GM19468 (cell line): ENCODE results near the gene ATP2A1.

Experiments
- ATAC-seq: cut with Tn5 transposase; IDR thresholded peaks from one replicate; pipeline ENCODE4 v1.9.1; 2021; ENCODE audit warnings: mild to moderate bottlenecking, moderate library complexity, moderate number of reproducible peaks; ENCODE audit not compliant: unreplicated experiment; ENCODE audit errors: extremely low read depth

ATP2A1 gene

DNA sequence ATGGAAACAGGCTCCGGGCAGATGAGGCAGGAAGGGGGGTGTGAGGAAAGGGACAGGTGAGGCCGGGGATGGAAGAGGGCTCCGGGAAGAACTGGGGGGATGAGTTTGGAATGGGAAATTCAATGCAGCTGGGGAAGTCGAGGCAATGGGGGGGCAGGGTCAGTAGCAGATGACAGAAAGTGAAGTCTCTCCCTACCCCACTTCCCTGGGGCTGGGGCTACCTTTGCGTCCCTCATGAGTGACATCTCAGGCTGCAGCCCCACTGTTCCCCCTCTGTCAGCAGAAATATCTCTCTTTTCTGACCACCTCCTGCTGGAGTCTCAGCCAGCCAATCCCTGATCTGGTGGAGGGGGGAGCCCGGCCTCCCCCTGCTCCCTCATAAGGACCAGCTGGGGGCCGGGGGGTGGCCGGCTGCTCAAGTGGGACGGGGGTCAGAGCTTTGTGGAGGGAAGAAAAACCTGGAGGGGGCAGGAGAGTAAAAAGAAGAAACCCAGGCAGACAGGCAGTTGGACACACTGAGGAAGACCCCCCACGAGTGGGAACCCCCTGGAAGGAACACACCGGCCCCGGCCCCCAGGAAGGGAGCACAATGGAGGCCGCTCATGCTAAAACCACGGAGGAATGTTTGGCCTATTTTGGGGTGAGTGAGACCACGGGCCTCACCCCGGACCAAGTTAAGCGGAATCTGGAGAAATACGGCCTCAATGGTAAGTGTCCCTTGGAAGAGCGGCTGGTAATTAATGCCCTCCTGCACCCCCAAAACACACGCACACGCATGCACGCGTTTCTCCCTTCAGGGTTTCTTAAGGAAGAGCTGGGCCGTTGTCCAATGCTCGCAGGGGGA lies at the start of gene ATP2A1:
Gene ATP2A1 (plus strand): TSS at position 406 of the 844 bp plus-strand sequence. CDS start 184 bp downstream, at position 590.
- no peak for ATAC-seq

DNA sequence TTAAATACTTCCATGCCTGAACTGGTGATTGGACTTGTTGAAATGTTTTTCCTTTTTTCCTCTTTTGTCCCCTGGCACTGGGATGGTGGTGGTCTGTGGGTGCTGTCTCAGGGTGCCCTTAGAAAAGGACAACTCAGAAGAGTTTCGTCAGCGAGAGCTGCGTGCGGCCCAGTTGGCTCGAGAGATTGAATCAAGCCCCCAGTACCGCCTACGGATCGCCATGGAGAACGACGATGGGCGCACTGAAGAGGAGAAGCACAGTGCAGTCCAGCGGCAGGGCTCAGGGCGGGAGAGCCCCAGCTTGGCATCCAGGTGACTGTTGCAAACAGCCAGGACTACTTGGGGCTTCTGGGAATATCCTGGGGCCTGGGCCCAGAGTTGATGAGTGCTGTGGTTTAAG lies 48.5 kb upstream of the ATP2A1 start:
- no peak for ATAC-seq

DNA sequence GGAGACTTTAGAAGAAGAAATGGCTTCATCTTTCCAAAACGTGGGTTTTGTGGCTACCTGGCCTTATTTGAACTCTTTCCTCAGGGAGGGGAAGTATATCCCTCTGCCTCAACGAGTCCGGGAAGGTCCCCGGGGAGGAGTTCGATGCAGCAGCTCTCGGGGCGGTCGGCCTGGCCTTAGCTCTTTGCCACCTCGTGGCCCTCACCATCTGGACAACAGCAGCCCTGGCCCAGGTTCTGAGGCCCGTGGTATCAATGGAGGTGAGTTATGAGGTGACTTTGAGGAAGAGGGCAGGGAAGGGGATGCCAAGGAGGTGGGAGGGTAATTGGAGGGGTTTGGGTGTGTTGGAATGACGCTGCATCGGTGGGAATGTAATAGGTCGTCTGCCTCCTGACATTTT lies 47.8 kb upstream of the ATP2A1 start:
- no peak for ATAC-seq

DNA sequence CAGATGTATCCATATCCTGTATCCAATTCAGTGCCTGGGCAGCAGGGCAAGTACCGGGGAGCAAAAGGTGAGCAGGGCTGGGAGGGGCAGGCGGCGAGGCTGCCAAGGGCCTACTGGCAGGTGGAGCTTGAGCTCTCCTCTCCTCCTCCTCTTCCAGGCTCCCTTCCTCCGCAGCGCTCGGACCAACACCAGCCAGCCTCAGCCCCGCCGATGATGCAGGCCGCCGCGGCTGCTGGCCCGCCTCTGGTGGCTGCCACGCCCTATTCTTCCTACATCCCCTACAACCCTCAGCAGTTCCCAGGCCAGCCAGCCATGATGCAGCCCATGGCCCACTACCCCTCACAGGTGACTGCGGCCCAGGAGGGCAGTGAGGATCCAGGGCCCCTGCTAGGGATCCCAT lies 43.9 kb upstream of the ATP2A1 start:
- ATAC-seq, result no peak

DNA sequence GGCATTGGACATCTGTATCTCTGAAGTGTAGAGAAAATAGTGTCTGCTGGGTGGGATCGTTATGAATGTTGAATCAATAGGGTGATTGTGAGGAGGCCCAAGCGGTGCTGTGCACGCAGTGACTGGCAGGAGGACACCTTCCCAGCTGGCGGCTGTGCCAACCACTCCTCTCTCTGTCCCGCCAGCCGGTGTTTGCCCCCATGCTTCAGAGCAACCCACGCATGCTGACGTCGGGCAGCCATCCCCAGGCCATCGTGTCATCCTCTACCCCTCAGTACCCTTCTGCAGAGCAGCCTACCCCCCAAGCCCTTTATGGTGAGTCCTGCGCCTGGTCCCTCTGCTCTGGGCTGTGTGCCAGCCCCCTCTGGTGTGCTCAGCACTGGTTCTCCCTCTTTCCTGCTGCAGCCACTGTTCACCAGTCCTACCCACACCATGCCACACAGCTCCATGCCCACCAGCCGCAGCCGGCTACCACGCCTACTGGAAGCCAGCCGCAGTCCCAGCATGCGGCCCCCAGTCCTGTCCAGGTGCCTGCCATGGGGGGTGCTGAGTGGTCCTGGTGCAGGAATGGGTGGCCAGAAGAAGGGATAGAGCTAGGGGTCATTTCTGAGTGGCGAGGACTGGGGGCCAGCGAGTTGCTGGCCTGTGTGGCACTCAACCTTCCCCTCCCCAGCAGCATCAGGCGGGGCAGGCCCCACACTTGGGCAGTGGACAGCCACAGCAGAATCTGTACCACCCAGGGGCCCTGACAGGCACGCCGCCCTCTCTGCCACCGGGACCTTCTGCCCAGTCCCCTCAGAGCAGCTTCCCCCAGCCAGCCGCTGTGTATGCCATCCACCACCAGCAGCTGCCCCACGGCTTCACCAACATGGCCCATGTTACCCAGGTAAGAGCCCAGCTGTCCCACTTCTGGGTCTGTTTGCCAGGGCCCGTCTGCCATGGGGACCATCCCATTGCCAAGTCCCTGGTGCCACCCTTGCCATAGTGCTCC lies 43.1 kb upstream of the ATP2A1 start:
- no peak for ATAC-seq

DNA sequence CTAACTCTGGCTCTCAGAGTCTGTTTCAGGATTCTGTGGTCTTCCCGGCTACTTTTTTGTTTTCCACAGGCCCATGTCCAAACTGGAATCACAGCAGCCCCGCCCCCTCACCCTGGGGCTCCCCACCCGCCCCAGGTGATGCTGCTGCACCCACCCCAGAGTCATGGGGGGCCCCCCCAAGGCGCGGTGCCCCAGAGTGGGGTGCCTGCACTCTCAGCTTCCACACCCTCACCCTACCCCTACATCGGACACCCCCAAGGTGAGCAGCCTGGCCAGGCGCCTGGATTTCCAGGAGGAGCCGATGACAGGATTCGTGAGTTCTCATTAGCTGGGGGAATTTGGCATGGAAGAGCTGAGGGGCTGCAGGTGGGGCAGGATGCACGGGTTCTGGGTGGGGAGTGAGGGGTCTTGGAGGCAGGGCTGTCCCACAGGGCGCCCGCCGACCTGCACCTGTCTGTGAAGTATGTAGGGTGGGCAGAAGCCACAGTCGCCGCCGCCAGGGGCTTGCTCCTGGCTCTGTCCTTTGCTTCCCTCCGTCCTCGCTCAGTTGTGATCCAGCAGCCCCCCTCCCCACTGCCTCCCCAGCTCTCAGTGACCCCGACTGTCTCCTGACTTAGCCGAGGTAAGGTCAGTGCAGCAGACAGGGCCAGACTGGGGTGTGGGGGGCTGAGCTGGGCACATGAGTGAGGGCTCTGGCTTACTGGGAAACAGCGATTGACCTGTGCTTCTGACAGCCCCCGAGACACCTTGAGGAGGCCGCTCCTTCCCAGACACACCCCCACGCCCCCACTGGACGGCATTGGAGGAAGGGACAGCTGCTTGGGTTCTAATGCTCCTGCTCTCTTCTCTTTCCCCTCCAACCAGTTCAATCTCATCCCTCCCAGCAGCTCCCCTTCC lies 42.2 kb upstream of the ATP2A1 start:
- no peak for ATAC-seq

DNA sequence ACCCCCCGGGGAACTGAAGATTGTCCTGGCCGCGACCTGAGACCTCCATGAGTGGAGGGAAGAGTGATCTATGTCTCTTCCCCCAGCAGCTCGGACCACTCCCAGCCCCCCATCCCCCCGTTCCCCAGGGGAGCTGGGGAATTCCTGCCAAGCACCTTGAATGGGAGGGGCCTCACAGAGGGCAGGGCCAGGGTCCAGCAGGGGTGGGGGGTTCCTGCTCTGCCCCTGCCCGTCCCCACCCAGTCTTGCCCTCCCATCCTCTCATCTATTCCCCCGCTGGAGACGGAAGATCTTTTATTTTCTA lies 41.6 kb upstream of the ATP2A1 start:
- no peak for ATAC-seq

DNA sequence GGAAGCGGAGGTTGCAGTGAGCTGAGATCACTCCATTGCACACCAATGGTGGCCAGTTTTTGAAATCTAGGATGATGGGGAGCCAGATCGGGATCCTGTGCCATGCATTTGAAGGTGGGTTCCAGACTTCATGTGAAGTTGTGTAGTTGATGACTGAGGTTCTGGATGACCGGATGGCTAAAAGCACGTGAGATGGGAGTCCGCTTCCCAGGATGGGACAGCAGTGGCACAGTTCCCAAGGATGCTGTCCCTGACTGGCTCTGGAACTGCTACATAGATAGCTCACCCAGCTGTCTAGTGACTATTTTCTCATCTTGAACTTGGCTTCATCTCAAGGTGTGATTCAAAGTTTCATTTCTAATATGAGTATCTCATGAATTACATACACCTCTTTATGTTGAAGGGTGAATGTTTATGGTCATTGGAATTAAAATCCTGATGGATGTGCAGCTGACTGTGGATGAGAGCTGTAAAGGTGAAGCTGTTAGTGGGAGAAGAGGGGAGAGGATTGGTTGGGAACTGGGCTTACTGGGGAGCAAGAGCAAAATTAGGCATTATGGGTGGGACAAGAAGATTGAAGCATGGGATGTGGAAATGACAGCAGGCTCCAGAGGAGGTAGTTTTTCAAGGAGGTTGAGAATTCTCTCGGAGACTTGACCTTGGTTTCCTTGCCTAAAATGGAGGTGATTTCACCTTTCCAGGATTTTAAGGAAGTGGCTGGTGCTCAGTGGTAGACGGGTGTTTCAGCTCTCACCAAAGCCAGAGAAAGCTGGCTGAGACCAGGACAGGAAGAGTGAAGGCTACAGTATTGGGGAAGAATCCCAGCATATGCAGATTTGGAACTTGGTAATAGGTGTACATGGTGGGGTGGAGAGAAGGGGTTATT lies 40.4 kb upstream of the ATP2A1 start:
- no peak for ATAC-seq

DNA sequence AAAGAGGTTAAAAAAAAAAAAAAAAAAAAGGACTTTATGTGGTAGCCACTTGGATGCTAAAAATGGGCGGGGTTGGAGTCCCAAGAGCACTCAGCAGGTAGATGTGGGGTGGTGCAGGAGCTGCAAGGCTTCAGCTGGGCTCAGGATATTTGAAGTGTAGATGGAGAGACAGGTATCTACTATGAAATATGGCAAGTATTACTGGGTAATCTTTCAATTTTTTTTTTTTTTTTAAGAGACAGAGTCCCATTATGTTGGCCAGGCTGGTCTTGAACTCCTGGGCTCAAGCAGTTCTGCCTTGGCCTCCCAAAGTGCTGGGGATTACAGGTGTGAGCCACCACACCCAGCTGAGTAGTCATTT lies 39.8 kb upstream of the ATP2A1 start:
- no peak for ATAC-seq

DNA sequence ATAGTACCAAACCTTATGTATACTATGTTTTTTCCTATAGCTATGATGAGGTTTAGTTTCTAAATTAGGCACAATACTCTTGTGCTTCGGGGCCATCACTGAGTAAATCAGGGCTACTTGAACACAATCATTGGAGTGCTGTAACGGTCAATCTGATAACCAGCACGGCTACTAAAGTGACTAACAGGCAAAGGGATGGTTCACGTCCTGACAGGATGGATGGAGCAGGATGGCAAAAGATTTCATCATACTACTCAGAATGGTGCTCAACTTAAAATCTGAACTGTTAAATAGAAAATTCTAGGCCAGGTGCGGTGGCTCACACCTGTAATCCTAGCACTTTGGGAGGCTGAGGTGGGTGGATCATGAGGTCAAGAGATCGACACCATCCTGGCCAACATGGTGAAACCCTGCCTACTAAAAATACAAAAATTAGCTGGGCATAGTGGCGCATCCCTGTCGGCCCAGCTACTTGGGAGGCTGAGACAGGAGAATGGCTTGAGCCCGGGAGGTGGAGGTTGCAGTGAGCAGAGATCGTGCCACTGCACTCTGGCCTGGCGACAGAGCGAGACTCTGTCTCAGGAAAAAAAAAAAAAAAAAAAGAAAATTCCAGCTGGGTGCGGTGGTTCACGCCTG lies 39.2 kb upstream of the ATP2A1 start:
- no peak for ATAC-seq

DNA sequence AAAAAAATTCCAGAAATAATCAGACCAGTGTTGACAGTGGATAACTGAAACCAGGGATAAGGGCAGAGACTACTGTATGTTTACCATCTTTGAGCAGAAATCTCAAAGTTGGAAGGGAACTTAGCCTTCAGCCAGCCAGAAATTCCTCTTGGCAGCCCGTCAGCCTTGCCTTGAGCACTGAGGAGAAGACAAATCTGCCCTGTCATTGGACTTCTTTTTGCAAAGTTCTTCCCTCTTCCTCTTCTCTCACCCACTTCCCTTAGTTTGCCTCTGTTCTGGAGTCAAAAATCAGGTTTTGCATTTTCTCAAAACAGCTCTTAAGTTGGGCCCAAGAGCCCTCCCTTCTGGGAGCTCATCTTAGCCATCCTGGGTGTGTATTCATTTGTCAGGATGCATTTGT lies 38.4 kb upstream of the ATP2A1 start:
- no peak for ATAC-seq

DNA sequence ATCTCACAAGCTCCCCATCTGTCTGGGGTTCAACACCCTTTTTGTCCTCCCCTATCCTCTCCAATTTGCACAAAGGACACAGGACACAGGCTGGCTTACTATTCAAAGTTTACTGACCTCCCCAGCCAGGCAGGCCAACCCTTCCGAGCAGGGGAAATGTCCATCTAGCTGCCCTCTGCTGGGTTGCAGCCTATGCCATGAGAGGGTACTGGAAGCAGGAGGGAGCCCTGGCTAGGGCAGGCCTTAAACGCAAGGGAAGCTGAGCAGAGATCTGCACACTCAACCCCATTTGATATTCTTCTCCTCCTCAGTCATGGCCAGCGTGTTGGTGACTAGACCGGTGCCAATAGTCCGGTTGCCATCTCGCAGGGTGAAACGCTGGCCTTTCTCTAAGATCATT lies 35.6 kb upstream of the ATP2A1 start:
- ATAC-seq, result no peak

DNA sequence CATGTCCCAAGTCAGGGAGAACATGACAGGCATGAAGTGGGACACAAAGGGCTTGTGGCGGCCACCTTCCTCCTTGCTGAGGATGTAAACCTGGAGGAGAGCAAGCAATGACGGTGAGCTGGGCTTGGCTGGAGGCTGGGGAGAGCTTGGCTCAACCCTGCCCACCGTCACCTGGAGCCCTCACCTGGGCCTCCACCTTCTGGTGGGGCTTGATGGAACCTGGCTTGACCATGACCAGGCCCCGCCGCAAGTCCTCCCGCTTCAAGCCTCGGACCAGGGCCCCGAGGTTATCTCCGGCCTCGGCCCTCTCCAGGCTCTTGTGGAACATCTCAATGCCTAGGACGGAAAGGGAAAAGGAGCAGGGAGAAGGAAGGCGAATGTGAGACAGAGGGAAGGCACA lies 34.5 kb upstream of the ATP2A1 start:
- no peak for ATAC-seq

DNA sequence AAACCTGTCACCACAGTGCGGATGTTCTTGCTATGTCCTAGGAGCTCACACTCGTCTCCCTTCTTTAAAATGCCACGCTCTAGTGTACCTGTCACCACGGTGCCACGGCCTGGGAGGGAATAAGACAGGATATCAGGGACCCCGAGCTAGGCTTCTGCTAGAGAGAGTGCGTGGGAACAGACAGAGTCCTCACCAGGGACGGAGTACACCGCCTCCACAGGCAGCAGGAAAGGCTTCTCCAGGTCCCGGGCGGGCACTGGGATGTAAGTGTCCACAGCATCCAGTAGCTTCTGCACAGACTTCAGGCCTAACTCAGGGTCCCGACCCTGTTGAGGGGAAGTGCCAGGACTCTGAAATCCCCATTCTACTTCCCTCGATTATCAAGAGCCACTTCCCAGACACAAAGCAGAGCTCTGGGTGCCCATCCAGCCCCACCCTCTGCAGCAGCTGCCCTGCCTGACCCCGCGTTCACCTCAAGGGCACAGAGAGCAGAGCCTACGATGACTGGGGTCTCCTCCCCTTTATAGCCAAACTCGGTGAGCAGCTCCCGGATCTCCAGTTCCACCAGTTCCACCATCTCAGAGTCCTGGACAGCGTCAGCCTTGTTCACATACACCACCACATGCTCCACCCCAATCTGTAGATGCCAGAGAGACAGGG lies 33.9 kb upstream of the ATP2A1 start:
- ATAC-seq, result no peak

DNA sequence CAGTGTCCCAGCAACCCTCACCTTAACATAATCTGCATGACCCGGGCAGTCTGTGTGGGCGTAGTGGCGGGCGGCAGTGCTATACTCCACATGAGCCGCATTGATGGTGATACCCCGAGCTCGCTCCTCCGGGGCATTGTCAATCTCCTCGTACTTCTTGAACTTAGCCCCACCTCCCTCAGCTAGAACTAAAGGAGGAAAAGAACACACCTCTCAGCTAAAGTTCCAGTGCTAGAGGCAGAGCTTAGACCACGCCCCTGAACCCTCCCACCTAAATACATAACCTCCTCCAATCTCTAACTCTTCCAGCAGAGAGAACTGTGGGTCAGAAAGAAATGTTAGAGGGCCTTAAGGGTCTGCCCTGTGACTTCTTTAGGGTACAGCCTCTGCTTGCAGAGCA lies 33.0 kb upstream of the ATP2A1 start:
- no peak for ATAC-seq

DNA sequence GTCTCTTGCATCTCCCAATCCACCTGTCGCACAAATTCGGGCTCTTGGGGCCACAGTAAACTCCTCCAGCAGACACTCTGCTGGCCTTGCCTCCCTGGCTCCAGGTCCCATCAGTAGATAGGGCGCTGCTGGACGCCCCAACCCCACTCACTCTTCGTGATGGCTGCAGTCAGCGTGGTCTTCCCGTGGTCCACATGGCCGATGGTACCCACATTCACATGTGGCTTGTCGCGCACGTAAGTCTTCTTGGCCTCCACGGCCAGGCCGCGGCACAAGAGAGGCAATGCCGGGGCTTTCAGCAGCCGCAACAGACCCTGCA lies 32.6 kb upstream of the ATP2A1 start:
- no peak for ATAC-seq

DNA sequence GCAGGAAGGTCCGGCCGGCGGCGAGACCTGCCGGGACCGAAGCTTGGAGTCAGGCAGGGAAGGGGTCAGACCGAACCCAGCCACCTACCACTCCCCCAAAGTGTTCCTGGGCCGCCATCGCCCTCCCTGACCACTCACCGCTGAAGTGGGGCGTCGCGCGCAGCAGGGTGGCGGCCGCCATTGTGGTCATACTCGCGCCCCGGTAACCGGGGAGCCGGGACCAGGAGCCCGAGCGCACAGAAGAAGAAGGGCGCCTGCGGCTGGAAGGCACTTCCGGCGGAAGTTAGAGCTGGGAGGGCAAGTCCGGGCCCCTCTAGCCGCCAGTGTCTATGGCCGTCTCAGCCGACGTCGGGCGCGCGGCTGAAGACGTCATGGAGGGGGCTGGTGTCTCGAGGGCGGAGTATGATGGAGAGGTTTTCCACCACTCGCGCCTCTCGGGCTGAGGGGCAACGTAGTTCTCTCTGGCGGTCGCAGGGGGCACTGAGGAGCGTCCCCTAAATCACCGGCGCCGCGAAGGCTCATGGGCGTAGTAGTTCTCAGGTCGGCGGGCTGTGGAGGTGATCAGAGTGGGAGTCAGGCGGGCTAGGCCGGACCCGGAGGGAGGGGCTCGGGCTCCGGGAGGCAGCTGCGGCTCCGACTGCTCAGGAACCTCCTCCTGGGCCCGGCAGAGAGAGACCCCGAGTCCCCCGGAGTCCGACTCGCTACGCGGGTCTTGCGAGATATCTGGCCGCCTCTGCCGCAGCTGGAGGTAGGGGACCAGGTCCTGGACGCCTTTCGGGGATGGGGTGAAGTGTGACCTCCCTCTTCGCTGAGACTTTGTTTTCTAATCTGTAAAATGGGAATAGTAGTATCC lies 32.0 kb upstream of the ATP2A1 start, which contains the start of gene TUFM:
Gene TUFM (minus strand): TSS at position 269 of the 853 bp plus-strand sequence. CDS start 79 bp downstream, at position 190.
- peak; percentile 73 for ATAC-seq

DNA sequence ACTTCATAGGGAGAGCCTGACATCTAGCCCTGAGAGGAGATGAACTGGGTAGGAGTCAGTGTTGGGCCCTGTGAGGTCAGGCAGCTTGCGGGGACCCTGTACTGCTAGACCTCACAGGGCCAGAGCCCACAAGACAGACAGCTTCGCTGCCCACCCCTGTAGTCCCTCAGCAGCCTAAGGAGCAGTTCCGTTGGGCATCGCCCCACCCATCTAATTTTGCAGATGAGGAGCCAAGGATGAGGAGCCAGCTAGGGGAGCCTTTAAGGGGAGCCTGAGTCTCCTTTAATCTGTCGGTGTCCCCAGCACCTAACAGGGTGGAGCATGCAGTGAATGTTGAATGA lies 31.4 kb upstream of the ATP2A1 start:
- ATAC-seq, result no peak
